ENCODE measurements around the gene C16orf89.

C16orf89 gene

DNA sequence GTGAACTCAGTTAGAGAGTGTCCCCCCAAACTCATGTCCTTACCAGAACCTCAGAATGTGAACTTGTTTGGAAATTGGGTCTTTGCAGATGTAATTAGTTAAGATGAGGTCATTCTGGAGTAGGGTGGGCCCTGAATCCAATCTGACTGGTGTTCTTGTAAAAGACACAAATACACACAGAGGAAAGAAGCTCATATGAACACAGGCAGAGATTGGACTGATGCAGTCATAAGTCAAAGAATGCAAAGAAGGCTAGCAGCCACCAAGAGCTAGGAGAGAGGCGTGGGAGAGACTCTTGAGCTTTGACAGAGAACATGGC is 29.9 kb downstream of the C16orf89 start:
- TF ChIP-seq, protein P1, sequence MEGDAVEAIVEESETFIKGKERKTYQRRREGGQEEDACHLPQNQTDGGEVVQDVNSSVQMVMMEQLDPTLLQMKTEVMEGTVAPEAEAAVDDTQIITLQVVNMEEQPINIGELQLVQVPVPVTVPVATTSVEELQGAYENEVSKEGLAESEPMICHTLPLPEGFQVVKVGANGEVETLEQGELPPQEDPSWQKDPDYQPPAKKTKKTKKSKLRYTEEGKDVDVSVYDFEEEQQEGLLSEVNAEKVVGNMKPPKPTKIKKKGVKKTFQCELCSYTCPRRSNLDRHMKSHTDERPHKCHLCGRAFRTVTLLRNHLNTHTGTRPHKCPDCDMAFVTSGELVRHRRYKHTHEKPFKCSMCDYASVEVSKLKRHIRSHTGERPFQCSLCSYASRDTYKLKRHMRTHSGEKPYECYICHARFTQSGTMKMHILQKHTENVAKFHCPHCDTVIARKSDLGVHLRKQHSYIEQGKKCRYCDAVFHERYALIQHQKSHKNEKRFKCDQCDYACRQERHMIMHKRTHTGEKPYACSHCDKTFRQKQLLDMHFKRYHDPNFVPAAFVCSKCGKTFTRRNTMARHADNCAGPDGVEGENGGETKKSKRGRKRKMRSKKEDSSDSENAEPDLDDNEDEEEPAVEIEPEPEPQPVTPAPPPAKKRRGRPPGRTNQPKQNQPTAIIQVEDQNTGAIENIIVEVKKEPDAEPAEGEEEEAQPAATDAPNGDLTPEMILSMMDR (IDR thresholded peaks at IDR 0.05; ENCODE audit: low read length, missing control alignments): no peak
- H3K4me3 ChIP-seq (replicated peaks; ENCODE audit: low read depth, low read length): no peak overlapping the region
- DNase-seq (ENCODE audit: low read depth): no peak

DNA sequence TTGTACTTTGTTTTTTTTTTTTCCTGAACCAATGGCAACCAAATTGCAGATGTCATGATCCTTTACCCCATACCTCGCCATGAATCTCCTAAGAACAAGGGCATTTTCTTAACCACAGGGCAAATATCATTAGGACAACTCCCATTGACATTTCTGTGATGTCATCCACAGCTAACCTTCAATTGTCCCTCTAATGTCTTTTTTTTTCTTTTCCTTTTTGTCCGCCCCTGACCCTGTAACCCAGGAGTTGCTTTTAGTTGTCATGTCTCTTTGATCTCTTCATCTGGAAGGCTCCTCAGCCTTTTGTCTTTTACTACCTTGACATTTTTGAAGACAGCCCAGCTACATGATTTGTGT is 31.6 kb downstream of the C16orf89 start:
- peak overlapping the region; percentile 78 for H3K4me3 ChIP-seq (replicated peaks; ENCODE audit: low read depth, low read length)
- no peak for DNase-seq (ENCODE audit: low read depth)
- TF ChIP-seq, protein P1 (IDR thresholded peaks at IDR 0.05; ENCODE audit: low read length, missing control alignments): no peak

DNA sequence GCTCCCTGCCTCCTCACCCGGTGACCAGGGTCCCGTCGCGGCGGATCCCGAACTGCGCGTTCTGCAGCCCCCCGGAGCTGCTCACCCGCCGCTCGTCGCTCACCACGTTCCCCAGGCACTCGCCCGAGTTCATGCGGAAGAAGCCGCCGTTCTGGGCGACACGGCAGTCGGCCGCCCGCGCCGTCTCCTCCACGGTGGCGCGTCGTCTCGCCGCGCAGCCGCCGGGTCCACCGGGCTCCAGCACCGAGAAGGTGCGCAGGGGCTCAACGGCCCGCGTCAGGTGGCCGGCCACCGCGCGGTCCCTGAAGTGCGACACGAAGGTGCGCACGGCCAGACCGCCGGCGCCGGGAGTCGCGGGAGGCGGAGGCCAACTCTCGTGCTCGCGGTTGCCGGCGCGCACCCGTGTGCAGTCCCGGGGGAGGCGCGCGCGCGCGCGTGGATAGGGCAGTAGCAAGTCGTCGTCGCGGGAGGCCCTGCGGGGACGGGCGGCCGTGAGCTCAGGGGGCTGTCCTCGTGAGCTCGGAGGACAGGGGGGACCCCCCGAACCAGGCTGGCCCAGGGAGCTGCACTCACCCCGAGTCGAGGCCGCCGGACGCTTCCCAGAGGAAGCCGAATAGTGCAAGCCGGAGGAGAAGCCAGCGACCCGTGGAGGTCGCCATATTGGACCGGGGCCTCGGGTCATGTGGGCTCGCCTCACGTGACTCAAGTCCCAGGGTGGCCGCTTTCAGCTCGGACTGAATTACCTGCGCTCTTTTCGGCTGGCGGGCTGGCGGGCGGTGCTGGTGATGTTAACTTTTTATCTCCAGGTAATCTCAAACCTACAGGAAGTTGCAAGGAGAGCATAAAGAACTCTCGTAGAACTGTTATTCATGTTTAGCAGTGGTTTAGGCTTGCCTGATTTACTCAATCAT is 32.2 kb downstream of the C16orf89 start, which contains the start of gene NAGPA:
Gene NAGPA (minus strand): TSS at position 680 of the 911 bp plus-strand sequence. CDS start 21 bp downstream, at position 659.
- peak within 1 kb of the TSS; percentile 78 for H3K4me3 ChIP-seq (replicated peaks; ENCODE audit: low read depth, low read length)
- DNase-seq (ENCODE audit: low read depth): peak; percentile 88
- TF ChIP-seq, protein P1 (IDR thresholded peaks at IDR 0.05; ENCODE audit: low read length, missing control alignments): no peak

DNA sequence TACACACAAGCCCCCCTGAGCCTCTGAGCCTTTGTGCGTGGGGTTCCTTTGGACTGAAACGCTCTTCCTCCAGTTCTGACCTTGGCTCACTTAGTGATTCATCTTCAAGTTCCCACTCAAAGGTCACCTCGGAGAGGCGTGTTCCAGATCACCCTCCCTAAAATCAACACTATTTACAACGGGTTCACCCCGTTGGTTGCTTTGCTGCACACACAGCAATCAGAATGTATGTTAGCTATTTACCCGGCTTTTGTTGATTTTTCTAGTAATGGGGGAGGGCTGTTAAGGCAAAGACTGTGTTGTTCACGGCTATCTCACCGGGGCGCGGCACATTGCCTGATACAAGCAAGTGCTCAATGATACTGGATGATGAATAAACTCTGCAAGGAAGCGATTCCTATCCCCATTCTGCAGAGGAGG is 33.0 kb downstream of the C16orf89 start:
- no peak for DNase-seq (ENCODE audit: low read depth)
- peak overlapping the region; percentile 78 for H3K4me3 ChIP-seq (replicated peaks; ENCODE audit: low read depth, low read length)
- TF ChIP-seq, protein P1 (IDR thresholded peaks at IDR 0.05; ENCODE audit: low read length, missing control alignments): no peak

DNA sequence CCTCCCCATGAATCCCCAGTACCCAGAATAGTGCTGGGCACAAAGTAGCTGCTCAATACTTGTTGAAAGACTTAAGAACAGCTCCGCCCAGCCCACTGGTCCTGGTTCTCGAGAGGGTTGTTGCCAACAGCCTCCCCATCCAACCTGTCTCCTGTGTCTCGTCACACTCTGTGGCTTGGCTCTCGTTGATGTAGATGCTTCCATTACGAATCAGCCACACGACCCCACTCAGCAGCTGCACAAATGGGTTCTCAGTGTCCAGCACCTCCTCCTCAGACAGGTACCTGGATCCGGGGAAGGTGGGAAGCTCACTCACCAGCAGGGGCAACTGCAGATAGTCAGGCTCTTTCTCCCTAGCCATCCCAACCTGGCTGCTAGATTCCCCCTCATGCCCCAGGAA is 34.2 kb downstream of the C16orf89 start:
- H3K4me3 ChIP-seq (replicated peaks; ENCODE audit: low read depth, low read length): no peak overlapping the region
- DNase-seq (ENCODE audit: low read depth): no peak
- TF ChIP-seq, protein P1 (IDR thresholded peaks at IDR 0.05; ENCODE audit: low read length, missing control alignments): no peak

DNA sequence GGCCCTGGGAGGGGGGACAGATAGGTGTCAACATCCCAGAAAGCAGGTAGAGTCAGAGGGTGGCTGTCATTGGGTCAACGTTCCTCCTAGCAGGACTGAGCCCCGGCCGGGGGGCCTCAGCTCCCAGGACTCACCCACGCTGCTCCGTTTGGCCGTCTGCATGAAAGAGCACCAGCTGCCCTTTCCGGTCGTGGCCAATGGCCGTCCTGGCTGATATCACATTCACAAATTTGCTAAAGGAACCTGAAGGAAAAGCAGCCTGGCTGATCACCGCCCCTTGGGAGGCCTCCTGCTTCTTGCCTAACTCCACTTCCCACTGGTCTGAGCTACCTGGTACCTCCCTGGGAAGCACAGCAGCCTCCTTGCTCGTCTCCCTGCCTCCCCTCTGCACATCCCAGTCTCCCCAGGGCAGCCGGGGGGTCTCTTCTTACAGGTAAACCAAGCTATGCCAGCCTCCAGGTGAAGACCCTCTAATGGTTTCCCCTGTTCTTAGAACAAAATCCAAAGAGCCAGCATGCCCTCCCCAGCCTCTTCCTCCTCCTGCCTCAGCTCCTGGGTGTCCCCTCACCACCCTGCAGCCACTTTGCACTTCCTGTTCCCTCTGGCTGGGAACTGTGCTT is 35.4 kb downstream of the C16orf89 start:
- DNase-seq (ENCODE audit: low read depth): no peak
- H3K4me3 ChIP-seq (replicated peaks; ENCODE audit: low read depth, low read length): no peak overlapping the region
- TF ChIP-seq, protein P1 (IDR thresholded peaks at IDR 0.05; ENCODE audit: low read length, missing control alignments): no peak
